ENCODE data around the gene BORCS5.

The BORCS5 gene

GRCh38 chr12:12326262-12326661 is 30.6 kb upstream of the BORCS5 start:
- ChIA-PET CTCF (interaction anchor here (0.9 to 5.6 kb wide), 16 partner anchors 10 to 746 kb away, joined by 3 to 110 read pairs (median 6); partner anchors contain the start of gene MANSC1), POLR2A (no interaction called here)
- H3K4me3 ChIP-seq (ENCODE audit: low read depth, low read length), result no peak overlapping the region
- DNase-seq (ENCODE audit: low read depth, low spot score), result no peak
- TF ChIP-seq CTCF (IDR thresholded peaks at IDR 0.05; ENCODE audit: insufficient read depth, low read length, missing control alignments), result no peak

- no peak for DNase-seq (ENCODE audit: low read depth, low spot score)
- CTCF ChIA-PET, result interaction anchor here (0.6 to 5.6 kb wide), 47 partner anchors 8 to 773 kb away, joined by 3 to 110 read pairs (median 4); no protein-coding TSS in a partner anchor
- POLR2A ChIA-PET, result no interaction called here
- peak; percentile 42 for TF ChIP-seq CTCF (IDR thresholded peaks at IDR 0.05; ENCODE audit: insufficient read depth, low read length, missing control alignments)
- H3K4me3 ChIP-seq (ENCODE audit: low read depth, low read length), result no peak overlapping the region
These were observed 29.1 kb upstream of the BORCS5 start for GRCh38 chr12:12327802-12328201.

- CTCF ChIA-PET, result interaction anchor here (0.6 to 5.9 kb wide), 7 partner anchors 11 to 392 kb away, joined by 3 to 85 read pairs (median 3); partner anchors contain the start of gene MANSC1
- POLR2A ChIA-PET, result no interaction called here
- TF ChIP-seq CTCF (IDR thresholded peaks at IDR 0.05; ENCODE audit: insufficient read depth, low read length, missing control alignments), result no peak
These were observed 25.6 kb upstream of the BORCS5 start for GRCh38 chr12:12331244-12331771.

GRCh38 chr12:12331896-12332295 is 25.0 kb upstream of the BORCS5 start:
- DNase-seq (ENCODE audit: low read depth, low spot score), result no peak
- no peak overlapping the region for H3K4me3 ChIP-seq (ENCODE audit: low read depth, low read length)
- ChIA-PET POLR2A (no interaction called here), CTCF (interaction anchor here (0.6 to 5.9 kb wide), 8 partner anchors 11 to 391 kb away, joined by 3 to 85 read pairs (median 3); partner anchors contain the start of gene MANSC1)
- no peak for TF ChIP-seq CTCF (IDR thresholded peaks at IDR 0.05; ENCODE audit: insufficient read depth, low read length, missing control alignments)

More at GRCh38 chr12:12331244-12331771, 25.6 kb upstream of the BORCS5 start:
- DNase-seq (ENCODE audit: low read depth, low spot score), result no peak
- H3K4me3 ChIP-seq (ENCODE audit: low read depth, low read length), result no peak overlapping the region

- ChIA-PET CTCF (interaction anchor here (0.8 to 5.9 kb wide), 21 partner anchors 7 to 403 kb away, joined by 3 to 85 read pairs (median 3); partner anchors contain the start of gene MANSC1), POLR2A (no interaction called here)
- H3K4me3 ChIP-seq (ENCODE audit: low read depth, low read length), result no peak overlapping the region
- no peak for TF ChIP-seq CTCF (IDR thresholded peaks at IDR 0.05; ENCODE audit: insufficient read depth, low read length, missing control alignments)
- no peak for DNase-seq (ENCODE audit: low read depth, low spot score)
These were observed 23.2 kb upstream of the BORCS5 start for GRCh38 chr12:12333407-12334366.
